ENCODE results near the gene ARID1B.

DNA sequence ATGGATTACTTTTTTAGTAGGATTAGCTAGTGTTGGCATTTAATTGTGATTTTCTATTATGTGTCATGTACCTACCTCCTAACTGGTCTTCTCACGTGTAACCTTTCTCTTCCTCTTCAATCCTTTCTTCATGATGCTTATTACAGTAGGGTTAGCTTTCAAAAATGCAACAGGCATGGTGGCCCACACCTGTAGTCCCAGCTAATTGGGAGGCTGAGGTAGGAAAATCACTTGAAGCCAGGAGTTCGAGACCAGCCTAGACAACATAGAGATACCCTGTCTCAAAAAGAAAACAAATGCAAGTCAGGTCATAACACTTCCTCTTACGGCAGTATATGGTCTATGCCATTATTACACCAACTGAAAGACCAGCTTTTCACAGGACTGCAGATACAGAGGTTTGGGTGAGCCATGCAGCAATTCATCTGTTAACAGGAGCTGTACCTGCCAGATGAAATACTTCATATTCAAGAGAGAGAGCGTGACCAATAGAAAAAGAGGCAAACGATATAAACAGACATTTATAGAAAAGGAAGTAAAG, 351.1 kb downstream of the ARID1B start:
- TF ChIP-seq, protein P1, sequence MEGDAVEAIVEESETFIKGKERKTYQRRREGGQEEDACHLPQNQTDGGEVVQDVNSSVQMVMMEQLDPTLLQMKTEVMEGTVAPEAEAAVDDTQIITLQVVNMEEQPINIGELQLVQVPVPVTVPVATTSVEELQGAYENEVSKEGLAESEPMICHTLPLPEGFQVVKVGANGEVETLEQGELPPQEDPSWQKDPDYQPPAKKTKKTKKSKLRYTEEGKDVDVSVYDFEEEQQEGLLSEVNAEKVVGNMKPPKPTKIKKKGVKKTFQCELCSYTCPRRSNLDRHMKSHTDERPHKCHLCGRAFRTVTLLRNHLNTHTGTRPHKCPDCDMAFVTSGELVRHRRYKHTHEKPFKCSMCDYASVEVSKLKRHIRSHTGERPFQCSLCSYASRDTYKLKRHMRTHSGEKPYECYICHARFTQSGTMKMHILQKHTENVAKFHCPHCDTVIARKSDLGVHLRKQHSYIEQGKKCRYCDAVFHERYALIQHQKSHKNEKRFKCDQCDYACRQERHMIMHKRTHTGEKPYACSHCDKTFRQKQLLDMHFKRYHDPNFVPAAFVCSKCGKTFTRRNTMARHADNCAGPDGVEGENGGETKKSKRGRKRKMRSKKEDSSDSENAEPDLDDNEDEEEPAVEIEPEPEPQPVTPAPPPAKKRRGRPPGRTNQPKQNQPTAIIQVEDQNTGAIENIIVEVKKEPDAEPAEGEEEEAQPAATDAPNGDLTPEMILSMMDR (IDR thresholded peaks at IDR 0.05) = no peak
- no peak for TF ChIP-seq SIN3A (IDR thresholded peaks at IDR 0.05; ENCODE audit: borderline replicate concordance, insufficient read depth, low read depth, low read length)
